PC-3 (cell line): ENCODE measurements around the gene PDSS1.

ENCODE experiments used
- EZH2phosphoT487 ChIP-seq: fragments of 300-600 bp; sonication (generic); IDR thresholded peaks from 2 replicates; pipeline ENCODE4 v1.6.1; 2018; ENCODE audit warnings: mild to moderate bottlenecking, antibody characterized with exemption, low read length, borderline replicate concordance
- TF ChIP-seq, protein P1 (sequence below): fragments of 300-600 bp; sonication (generic); conservative IDR thresholded peaks from 2 replicates; pipeline ENCODE4 v1.5.1; 2017; ENCODE audit warnings: antibody characterized with exemption, low read depth, mild to moderate bottlenecking, low read length

DNA sequence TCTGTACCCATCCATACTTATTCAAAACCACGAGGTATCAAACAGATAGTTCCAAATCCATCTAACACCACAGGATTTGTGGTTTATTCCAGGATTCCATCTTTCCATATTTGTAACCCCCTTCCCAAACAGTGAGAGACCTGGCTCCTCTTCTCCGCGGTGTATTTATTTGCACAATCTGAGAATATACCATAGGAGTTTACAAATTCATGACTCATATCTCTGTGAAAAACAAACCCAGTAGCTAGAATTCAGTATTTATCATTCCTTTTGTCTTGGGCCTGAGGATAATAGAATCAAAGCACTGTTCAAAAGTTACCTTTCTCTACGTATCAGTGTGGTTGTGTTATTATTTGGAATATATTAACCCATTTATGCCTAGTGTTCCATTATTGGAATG is 31.9 kb downstream of the PDSS1 start:
- TF ChIP-seq, protein P1, sequence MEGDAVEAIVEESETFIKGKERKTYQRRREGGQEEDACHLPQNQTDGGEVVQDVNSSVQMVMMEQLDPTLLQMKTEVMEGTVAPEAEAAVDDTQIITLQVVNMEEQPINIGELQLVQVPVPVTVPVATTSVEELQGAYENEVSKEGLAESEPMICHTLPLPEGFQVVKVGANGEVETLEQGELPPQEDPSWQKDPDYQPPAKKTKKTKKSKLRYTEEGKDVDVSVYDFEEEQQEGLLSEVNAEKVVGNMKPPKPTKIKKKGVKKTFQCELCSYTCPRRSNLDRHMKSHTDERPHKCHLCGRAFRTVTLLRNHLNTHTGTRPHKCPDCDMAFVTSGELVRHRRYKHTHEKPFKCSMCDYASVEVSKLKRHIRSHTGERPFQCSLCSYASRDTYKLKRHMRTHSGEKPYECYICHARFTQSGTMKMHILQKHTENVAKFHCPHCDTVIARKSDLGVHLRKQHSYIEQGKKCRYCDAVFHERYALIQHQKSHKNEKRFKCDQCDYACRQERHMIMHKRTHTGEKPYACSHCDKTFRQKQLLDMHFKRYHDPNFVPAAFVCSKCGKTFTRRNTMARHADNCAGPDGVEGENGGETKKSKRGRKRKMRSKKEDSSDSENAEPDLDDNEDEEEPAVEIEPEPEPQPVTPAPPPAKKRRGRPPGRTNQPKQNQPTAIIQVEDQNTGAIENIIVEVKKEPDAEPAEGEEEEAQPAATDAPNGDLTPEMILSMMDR: no peak
- TF ChIP-seq EZH2phosphoT487: no peak
